HUES6 (cell line): ENCODE measurements around the gene MYBBP1A.

Experiments used
- H3K27ac ChIP-seq: 2 replicates; pipeline ENCODE4 v1.7.0; 2013; ENCODE audit warnings: low read depth, mild to moderate bottlenecking, low read length, inconsistent platforms
- H3K27me3 ChIP-seq: 2 replicates; pipeline ENCODE4 v1.6.1; 2013; ENCODE audit warnings: low read length; ENCODE audit not compliant: control insufficient read depth, insufficient read depth
- H3K36me3 ChIP-seq: 2 replicates; pipeline ENCODE4 v1.6.1; 2013; ENCODE audit warnings: low read length; ENCODE audit not compliant: control insufficient read depth, insufficient read depth
- H3K4me1 ChIP-seq: 2 replicates; pipeline ENCODE4 v1.6.1; 2013; ENCODE audit warnings: low read length; ENCODE audit not compliant: control insufficient read depth, insufficient read depth
- H3K4me3 ChIP-seq: 2 replicates; pipeline ENCODE4 v1.5.1; 2013; ENCODE audit warnings: low read depth, low read length
- H3K9ac ChIP-seq: one replicate; pipeline ENCODE4 v1.6.1; 2013; ENCODE audit warnings: mild to moderate bottlenecking, low read length
- H3K9me3 ChIP-seq: 2 replicates; pipeline ENCODE4 v1.6.1; 2013; ENCODE audit warnings: low read depth, low read length; ENCODE audit not compliant: control insufficient read depth, insufficient read depth

Gene MYBBP1A

GRCh38 chr17:4490637-4491061 is 64.5 kb downstream of the MYBBP1A start:
- Histone ChIP-seq H3K9ac (no peak overlapping the region), H3K36me3 (no peaks in the 10 kb centered on the region), H3K27ac (no peak overlapping the region), H3K9me3 (no peaks in the 10 kb centered on the region), H3K4me3 (no peak overlapping the region), H3K27me3 (no peaks in the 10 kb centered on the region), H3K4me1 (peaks cover 3% of the 10 kb centered on the region)

DNA sequence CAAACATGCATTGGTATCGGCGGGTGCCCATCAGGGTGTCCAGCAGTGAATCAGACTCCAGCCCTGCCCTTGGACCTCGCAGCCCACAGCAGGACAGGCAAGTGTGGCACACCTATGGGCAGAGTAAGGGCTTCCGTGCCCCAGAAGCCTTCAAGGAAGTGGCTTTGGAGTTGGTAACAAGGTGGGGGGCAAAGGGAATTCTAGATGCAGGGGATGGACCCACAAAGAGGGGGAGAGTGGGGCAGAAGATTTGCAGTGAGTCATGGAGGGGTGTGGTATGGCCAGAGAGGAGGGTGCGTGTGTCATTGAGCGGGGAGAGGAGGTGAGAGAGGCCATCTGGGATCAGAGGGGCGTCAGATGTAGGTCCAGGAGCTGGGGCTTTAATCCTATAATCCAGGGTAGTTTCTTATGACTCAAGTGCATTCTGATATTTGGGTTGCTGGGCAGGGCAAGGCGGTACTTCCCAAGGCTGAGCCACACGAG is 65.0 kb downstream of the MYBBP1A start:
- Histone ChIP-seq H3K27me3 (no peaks in the 10 kb centered on the region), H3K36me3 (no peaks in the 10 kb centered on the region), H3K4me1 (peaks cover 3% of the 10 kb centered on the region), H3K9me3 (no peaks in the 10 kb centered on the region), H3K9ac (no peak overlapping the region), H3K4me3 (no peak overlapping the region), H3K27ac (no peak overlapping the region)

DNA sequence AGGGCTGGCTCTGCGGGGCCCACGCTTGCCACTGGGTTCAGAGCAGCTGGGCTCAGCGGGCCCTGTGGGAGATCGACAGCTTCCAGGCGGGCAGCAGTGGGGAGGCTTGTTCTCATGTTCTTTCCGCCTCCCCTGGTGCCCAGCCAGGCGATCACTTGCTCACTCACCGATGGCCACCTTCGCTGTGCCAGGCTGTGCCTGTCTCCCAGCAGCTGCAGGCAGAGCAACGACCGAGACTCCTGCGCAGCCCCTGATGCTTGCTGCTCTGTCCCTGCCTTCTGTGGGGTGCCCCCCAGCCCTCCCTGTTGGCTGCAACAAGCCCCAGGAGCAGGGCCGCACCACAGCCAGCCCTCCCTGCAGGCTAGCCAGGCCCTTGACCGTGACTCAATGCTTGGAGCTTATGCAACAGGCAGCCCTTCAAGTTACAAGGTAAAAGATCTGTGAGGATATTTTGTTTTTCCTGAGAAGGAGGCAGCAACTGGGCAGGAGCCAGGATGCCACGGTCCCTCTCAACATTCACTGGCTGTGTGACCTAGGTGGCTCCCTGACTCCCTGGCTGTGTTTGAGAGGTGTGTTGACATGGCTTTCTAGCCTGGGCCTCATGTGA is 66.1 kb downstream of the MYBBP1A start:
- Histone ChIP-seq H3K9me3 (no peaks in the 10 kb centered on the region), H3K36me3 (no peaks in the 10 kb centered on the region), H3K4me3 (no peak overlapping the region), H3K27me3 (no peaks in the 10 kb centered on the region), H3K9ac (no peak overlapping the region), H3K27ac (no peak overlapping the region), H3K4me1 (peaks cover 3% of the 10 kb centered on the region)
